ENCODE data around the gene WNK4.
"Not testable (repeated sequence)": the region's sequence is repeated elsewhere in the genome, so short reads cannot be mapped to it uniquely, and the experiment has no call there.

WNK4 gene

GRCh38 chr17:42779936-42780850 lies at the start of gene WNK4:
Gene WNK4 (plus strand): TSS chr17:42780610. CDS start chr17:42780699, 89 bp downstream.
- no peak for DNase-seq

GRCh38 chr17:42740699-42741098 lies 39.7 kb upstream of the WNK4 start:
- DNase-seq: no peak

- not testable (repeated sequence) for DNase-seq
These were observed 37.5 kb upstream of the WNK4 start for GRCh38 chr17:42742916-42743315.

- no peak for DNase-seq
These were observed 36.7 kb upstream of the WNK4 start for GRCh38 chr17:42743595-42744282.

- peak; percentile 55 for DNase-seq
These were observed 36.1 kb upstream of the WNK4 start for GRCh38 chr17:42744283-42744805.

GRCh38 chr17:42744806-42745617 lies 35.4 kb upstream of the WNK4 start, which contains the start of gene EZH1:
Gene EZH1 (minus strand): TSS chr17:42745040. CDS start chr17:42728941, 16,099 bp downstream.
- peak; percentile 80 for DNase-seq

GRCh38 chr17:42748202-42748907 lies 32.1 kb upstream of the WNK4 start:
- DNase-seq: no peak

GRCh38 chr17:42748908-42749798 lies 31.3 kb upstream of the WNK4 start:
- no peak for DNase-seq

GRCh38 chr17:42750739-42751344 lies 29.6 kb upstream of the WNK4 start:
- no peak for DNase-seq

- no peak for DNase-seq
These were observed 28.8 kb upstream of the WNK4 start for GRCh38 chr17:42751628-42752027.

- no peak for DNase-seq
These were observed 25.6 kb upstream of the WNK4 start for GRCh38 chr17:42754782-42755181.

- DNase-seq: no peak
These were observed 20.3 kb upstream of the WNK4 start for GRCh38 chr17:42759982-42760651.

GRCh38 chr17:42760652-42761581 lies 19.5 kb upstream of the WNK4 start, which contains the start of gene RAMP2:
Gene RAMP2 (plus strand): TSS chr17:42761227. CDS start chr17:42761262, 35 bp downstream.
- DNase-seq: no peak

- DNase-seq: no peak
These were observed 18.8 kb upstream of the WNK4 start for GRCh38 chr17:42761638-42762037.

GRCh38 chr17:42766124-42766523 lies 14.3 kb upstream of the WNK4 start:
- DNase-seq: no peak

- no peak for DNase-seq
These were observed 12.9 kb upstream of the WNK4 start for GRCh38 chr17:42767512-42767911.

- DNase-seq: not testable (repeated sequence)
These were observed 12.4 kb upstream of the WNK4 start for GRCh38 chr17:42768006-42768405.

- DNase-seq: not testable (repeated sequence)
These were observed 10.4 kb upstream of the WNK4 start for GRCh38 chr17:42769964-42770363.

- no peak for DNase-seq
These were observed 7.5 kb upstream of the WNK4 start for GRCh38 chr17:42772945-42773289.

All from NCI-H748 treated with DMSO at 0.1 percent for 48 hours (cell line).